IgD-negative memory B cell (primary cell): ENCODE results near the gene COTL1. TPM values are rescaled to one million over a fixed set of nuclear protein-coding genes. Genes with fewer than 3 reads are reported as not detected.
"Not testable (repeated sequence)": the region's sequence is repeated elsewhere in the genome, so short reads cannot be mapped to it uniquely, and the experiment has no call there.

Experiments used
- H3K27ac Mint-ChIP-seq, 3 donors: one replicate each; pipeline ENCODE4 v1.8.0; 2020 to 2022; ENCODE audit warnings: mild to moderate bottlenecking in 3 of 3, mixed read lengths in 3 of 3, moderate library complexity in 1 of 3
- H3K27me3 Mint-ChIP-seq: one replicate; pipeline ENCODE4 v1.8.0; 2021; ENCODE audit warnings: mixed read lengths
- H3K36me3 Mint-ChIP-seq: one replicate; pipeline ENCODE4 v1.8.0; 2020; ENCODE audit warnings: mild to moderate bottlenecking, mixed read lengths
- H3K4me1 Mint-ChIP-seq, 3 donors: one replicate each; pipeline ENCODE4 v1.8.0; 2020 to 2022; ENCODE audit warnings: mixed read lengths in 3 of 3, mild to moderate bottlenecking in 1 of 3
- H3K4me3 Mint-ChIP-seq, 4 donors: one replicate each; pipeline ENCODE4 v1.8.0; 2020 to 2022; ENCODE audit warnings: mild to moderate bottlenecking in 4 of 4, mixed read lengths in 4 of 4, moderate library complexity in 3 of 4
- H3K9me3 Mint-ChIP-seq, 3 donors: one replicate each; pipeline ENCODE4 v1.8.0; 2020 to 2021; ENCODE audit warnings: mixed read lengths in 3 of 3, mild to moderate bottlenecking in 1 of 3
- polyA plus RNA-seq: library from polyadenylated mRNA; unstranded; fragments of 300-500 nt; fragmentation: Illumina TruSeq; gene quantifications from one replicate; pipeline ENCODE4 v1.2.3, GENCODE V29; 2021

Gene COTL1
- polyA plus RNA-seq, 1 donor from 2014 or later: 725 TPM

- Mint-ChIP-seq H3K27ac (peak overlapping the region in 1 of 3 donors; percentile 53), H3K27me3 (peaks cover 5% of the 10 kb centered on the region), H3K4me1 (peaks cover 0 to 2% (median 1%) of the 10 kb centered on the region in 3 donors), H3K36me3 (peaks cover 2% of the 10 kb centered on the region), H3K9me3 (peaks cover 0 to 10% (median 8%) of the 10 kb centered on the region in 3 donors), H3K4me3 (no peak overlapping the region)
These were observed 90.2 kb downstream of the COTL1 start for GRCh38 chr16:84527532-84528269.

GRCh38 chr16:84526794-84527531, 90.9 kb downstream of the COTL1 start:
- Mint-ChIP-seq H3K4me1 (peaks cover 0 to 2% (median 0%) of the 10 kb centered on the region in 3 donors), H3K9me3 (peaks cover 0 to 10% (median 5%) of the 10 kb centered on the region in 3 donors), H3K36me3 (peaks cover 2% of the 10 kb centered on the region), H3K27ac (no peak overlapping the region), H3K4me3 (peak overlapping the region in 1 of 4 donors; percentile 81), H3K27me3 (peaks cover 5% of the 10 kb centered on the region)

- H3K9me3 Mint-ChIP-seq: peaks cover 0 to 10% (median 0%) of the 10 kb centered on the region in 3 donors
- not testable (repeated sequence) for H3K36me3 Mint-ChIP-seq, H3K4me3 Mint-ChIP-seq, H3K4me1 Mint-ChIP-seq, H3K27me3 Mint-ChIP-seq, H3K27ac Mint-ChIP-seq
These were observed 92.8 kb downstream of the COTL1 start for GRCh38 chr16:84524941-84525581.

- Mint-ChIP-seq H3K27ac (no peak overlapping the region), H3K4me1 (peaks cover 0 to 6% (median 2%) of the 10 kb centered on the region in 3 donors), H3K27me3 (peaks cover 2% of the 10 kb centered on the region), H3K36me3 (peaks cover 2% of the 10 kb centered on the region), H3K9me3 (peaks cover 0 to 5% (median 0%) of the 10 kb centered on the region in 3 donors), H3K4me3 (no peak overlapping the region)
These were observed 93.4 kb downstream of the COTL1 start for GRCh38 chr16:84524346-84524920.

GRCh38 chr16:84521497-84521770, 96.4 kb downstream of the COTL1 start:
- Mint-ChIP-seq H3K36me3 (no peaks in the 10 kb centered on the region), H3K27ac (no peak overlapping the region), H3K27me3 (no peaks in the 10 kb centered on the region), H3K4me3 (no peak overlapping the region), H3K4me1 (peaks cover 0 to 6% (median 2%) of the 10 kb centered on the region in 3 donors), H3K9me3 (no peaks in the 10 kb centered on the region)

GRCh38 chr16:84520725-84521496, 97.0 kb downstream of the COTL1 start:
- no peaks in the 10 kb centered on the region for H3K36me3 Mint-ChIP-seq
- peaks cover 0 to 6% (median 2%) of the 10 kb centered on the region in 3 donors for H3K4me1 Mint-ChIP-seq
- H3K27ac Mint-ChIP-seq: no peak overlapping the region
- no peaks in the 10 kb centered on the region for H3K27me3 Mint-ChIP-seq
- H3K4me3 Mint-ChIP-seq: no peak overlapping the region
- H3K9me3 Mint-ChIP-seq: no peaks in the 10 kb centered on the region

- H3K4me3 Mint-ChIP-seq: no peak overlapping the region
- H3K27ac Mint-ChIP-seq: peak overlapping the region in 1 of 3 donors; percentile 29
- no peaks in the 10 kb centered on the region for H3K27me3 Mint-ChIP-seq
- H3K9me3 Mint-ChIP-seq: no peaks in the 10 kb centered on the region
- peaks cover 6 to 10% (median 10%) of the 10 kb centered on the region in 3 donors for H3K4me1 Mint-ChIP-seq
- H3K36me3 Mint-ChIP-seq: peaks cover 1% of the 10 kb centered on the region
These were observed 98.0 kb downstream of the COTL1 start for GRCh38 chr16:84519855-84520254.

GRCh38 chr16:84518804-84519341, 99.0 kb downstream of the COTL1 start:
- Mint-ChIP-seq H3K36me3 (peaks cover 1% of the 10 kb centered on the region), H3K4me1 (peaks cover 14 to 18% (median 14%) of the 10 kb centered on the region in 3 donors), H3K27me3 (no peaks in the 10 kb centered on the region), H3K27ac (no peak overlapping the region), H3K4me3 (peak overlapping the region in 1 of 4 donors; percentile 17), H3K9me3 (no peaks in the 10 kb centered on the region)

GRCh38 chr16:84518220-84518619, 99.7 kb downstream of the COTL1 start:
- H3K36me3 Mint-ChIP-seq, H3K4me3 Mint-ChIP-seq, H3K9me3 Mint-ChIP-seq, H3K27me3 Mint-ChIP-seq: not testable (repeated sequence)
- peaks cover 16 to 23% (median 17%) of the 10 kb centered on the region in 3 donors for H3K4me1 Mint-ChIP-seq
- H3K27ac Mint-ChIP-seq: peak overlapping the region in 1 of 3 donors; percentile 48

GRCh38 chr16:84517366-84517765, 100.5 kb downstream of the COTL1 start:
- Mint-ChIP-seq H3K4me3 (no peak overlapping the region), H3K4me1 (peaks cover 18 to 25% (median 20%) of the 10 kb centered on the region in 3 donors), H3K27ac (peak overlapping the region in 2 of 3 donors; percentile 48 to 78)

More at GRCh38 chr16:84517366-84517765, 100.5 kb downstream of the COTL1 start:
- H3K36me3 Mint-ChIP-seq: peaks cover 1% of the 10 kb centered on the region
- no peaks in the 10 kb centered on the region for H3K9me3 Mint-ChIP-seq
- H3K27me3 Mint-ChIP-seq: no peaks in the 10 kb centered on the region

Other genes starting within 250 kb of the COTL1 start
- gene ATP2C2, start 249.5 kb downstream of the COTL1 start, polyA plus RNA-seq: not detected
- gene MEAK7, start 113.4 kb downstream of the COTL1 start, polyA plus RNA-seq: 8.2 TPM
- 34.1 TPM for gene KLHL36, start 30.4 kb upstream of the COTL1 start, polyA plus RNA-seq
- gene USP10, start 81.9 kb upstream of the COTL1 start, polyA plus RNA-seq: 95.8 TPM
- gene CRISPLD2, start 201.9 kb upstream of the COTL1 start, polyA plus RNA-seq: not detected